ENCODE results near the gene CEP104.

CEP104 gene

DNA sequence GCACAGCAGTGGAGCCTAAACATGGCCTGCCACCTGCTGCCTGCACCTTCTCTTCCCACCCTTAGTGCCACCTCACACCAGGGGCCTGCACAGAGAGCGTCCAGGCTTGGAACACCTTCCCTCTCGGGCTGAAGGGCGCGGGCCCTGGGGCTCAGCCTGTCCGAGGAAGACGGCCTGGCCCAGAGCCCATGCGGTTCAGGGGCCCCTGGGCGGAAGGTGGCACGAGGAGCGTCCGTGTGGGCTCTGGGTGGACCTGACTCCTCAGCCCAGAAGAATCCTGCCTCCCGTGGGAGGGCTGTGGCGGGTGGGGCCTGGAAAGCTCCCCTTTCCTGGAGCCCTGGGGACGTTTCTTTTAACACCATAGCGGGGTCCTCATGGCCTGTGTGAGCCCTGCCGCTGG, 19.7 kb upstream of the CEP104 start:
- no peak for TF ChIP-seq CTCF (IDR thresholded peaks at IDR 0.05; ENCODE audit: insufficient read depth, low read length, missing control alignments)
- CTCF ChIA-PET: no interaction called here
- POLR2A ChIA-PET: no interaction called here
- DNase-seq (ENCODE audit: low read depth, low spot score): no peak
- no peak overlapping the region for H3K4me3 ChIP-seq (ENCODE audit: low read depth, low read length)

DNA sequence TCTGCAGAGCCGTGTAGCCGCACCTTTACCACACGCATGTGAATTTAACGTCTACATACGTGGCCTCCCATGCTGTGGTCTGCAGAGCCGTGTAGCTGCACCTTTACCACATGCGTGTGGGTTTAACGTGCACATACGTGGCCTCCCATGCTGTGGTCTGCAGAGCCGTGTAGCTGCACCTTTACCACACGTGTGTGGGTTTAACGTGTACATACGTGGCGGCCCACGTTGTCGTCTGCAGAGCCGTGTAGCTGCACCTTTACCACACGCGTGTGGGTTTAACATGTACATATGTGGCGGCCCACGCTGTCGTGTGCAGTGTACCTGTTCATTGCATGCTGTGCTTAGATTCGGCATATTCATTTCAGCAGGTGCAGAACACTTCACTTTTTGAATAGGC, 17.7 kb upstream of the CEP104 start:
- no peak for DNase-seq (ENCODE audit: low read depth, low spot score)
- H3K4me3 ChIP-seq (ENCODE audit: low read depth, low read length): no peak overlapping the region
- POLR2A ChIA-PET: no interaction called here
- CTCF ChIA-PET: no interaction called here
- no peak for TF ChIP-seq CTCF (IDR thresholded peaks at IDR 0.05; ENCODE audit: insufficient read depth, low read length, missing control alignments)

- no peak for TF ChIP-seq CTCF (IDR thresholded peaks at IDR 0.05; ENCODE audit: insufficient read depth, low read length, missing control alignments)
- no peak overlapping the region for H3K4me3 ChIP-seq (ENCODE audit: low read depth, low read length)
- ChIA-PET POLR2A (interaction anchor here (0.6 kb wide), 1 partner anchor 62 kb away, joined by 3 read pairs; no protein-coding TSS in a partner anchor), CTCF (interaction anchor here (1.5 kb wide), 1 partner anchor 15 kb away, joined by 7 read pairs; the partner anchor contains the start of genes CEP104 and DFFB)
- no peak for DNase-seq (ENCODE audit: low read depth, low spot score)
These were observed 15.5 kb upstream of the CEP104 start for GRCh38 chr1:3872546-3872945.

- no peak for TF ChIP-seq CTCF (IDR thresholded peaks at IDR 0.05; ENCODE audit: insufficient read depth, low read length, missing control alignments)
- POLR2A ChIA-PET: no interaction called here
- CTCF ChIA-PET: no interaction called here
- no peak for DNase-seq (ENCODE audit: low read depth, low spot score)
- no peak overlapping the region for H3K4me3 ChIP-seq (ENCODE audit: low read depth, low read length)
These were observed 14.4 kb upstream of the CEP104 start for GRCh38 chr1:3871451-3871805.

- TF ChIP-seq CTCF (IDR thresholded peaks at IDR 0.05; ENCODE audit: insufficient read depth, low read length, missing control alignments): no peak
- CTCF ChIA-PET: interaction anchor here (3.1 kb wide), 1 partner anchor 12 kb away, joined by 15 read pairs; the partner anchor contains the start of genes CEP104 and DFFB
- no peak for DNase-seq (ENCODE audit: low read depth, low spot score)
These were observed 12.8 kb upstream of the CEP104 start for GRCh38 chr1:3869751-3870301.

DNA sequence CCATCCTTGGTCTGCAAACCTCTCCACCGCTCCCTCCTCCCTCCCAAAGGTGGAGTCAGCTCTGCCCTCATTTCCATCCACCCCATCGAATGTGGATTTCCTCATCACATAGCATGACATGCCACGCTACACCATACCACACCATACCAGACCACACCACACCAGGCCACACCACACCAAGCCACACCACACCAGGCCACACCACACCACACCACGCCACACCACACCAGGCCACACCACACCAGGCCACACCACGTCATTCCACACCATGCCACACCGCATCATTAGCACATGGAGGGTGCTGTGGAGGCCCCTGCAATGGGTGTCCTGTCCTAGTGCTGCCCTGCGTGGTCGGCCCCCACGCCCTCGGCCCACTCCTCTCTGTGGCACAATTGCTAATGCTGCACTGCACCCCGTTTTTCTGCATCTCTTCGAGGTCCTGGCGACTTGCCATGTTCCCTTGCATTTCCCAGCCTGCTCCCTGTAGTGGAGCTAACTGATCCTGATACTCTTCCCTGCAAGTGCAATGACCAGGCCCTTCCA, 11.5 kb upstream of the CEP104 start:
- H3K4me3 ChIP-seq (ENCODE audit: low read depth, low read length): no peak overlapping the region
- POLR2A ChIA-PET: no interaction called here
- CTCF ChIA-PET: interaction anchor here (3.1 kb wide), 1 partner anchor 10 kb away, joined by 15 read pairs; the partner anchor contains the start of genes CEP104 and DFFB
- TF ChIP-seq CTCF (IDR thresholded peaks at IDR 0.05; ENCODE audit: insufficient read depth, low read length, missing control alignments): no peak
- no peak for DNase-seq (ENCODE audit: low read depth, low spot score)

More at GRCh38 chr1:3869751-3870301, 12.8 kb upstream of the CEP104 start:
- H3K4me3 ChIP-seq (ENCODE audit: low read depth, low read length): no peak overlapping the region
- POLR2A ChIA-PET: no interaction called here

Data from AG04449 (cell line).